Measurements from ENCODE around the gene SORT1.

- no peak for TF ChIP-seq CTCF (conservative IDR thresholded peaks at IDR 0.05 in 1 of 2, IDR thresholded peaks at IDR 0.05 in 1 of 2; ENCODE audit: extremely low read depth in 1 of 2, insufficient read depth in 1 of 2, low read depth in 1 of 2, low read length in 2 of 2)
- TF ChIP-seq EZH2 (IDR thresholded peaks at IDR 0.05; ENCODE audit: borderline replicate concordance, low read length), result no peak
Observed at GRCh38 chr1:109386054-109386717, 11.5 kb downstream of the SORT1 start.
